Measurements from ENCODE around the gene FXYD6.
A peak's percentile ranks its signal among the peaks of the same experiment; 100 is the strongest.

Gene FXYD6

DNA sequence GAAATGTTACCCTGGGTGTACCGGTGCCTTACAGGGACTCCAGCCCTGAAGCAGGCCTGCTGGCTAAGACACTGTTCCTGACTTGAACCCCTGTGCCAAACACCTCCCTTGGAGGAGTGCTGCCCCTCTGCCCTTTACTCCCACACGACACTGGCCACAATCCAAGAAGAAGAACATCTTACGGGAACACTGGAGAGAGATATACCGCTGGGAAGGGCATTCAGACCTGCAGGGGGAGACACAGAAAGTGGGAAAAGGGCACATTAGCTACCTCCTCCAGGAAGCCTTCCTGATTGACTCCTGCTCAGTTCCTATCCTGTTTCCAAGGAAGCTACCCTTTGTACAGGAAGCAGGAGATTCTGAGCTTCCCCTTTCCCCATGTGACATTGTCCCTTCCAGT, 34.1 kb upstream of the FXYD6 start:
- no peak for DNase-seq (ENCODE audit: low spot score)

DNA sequence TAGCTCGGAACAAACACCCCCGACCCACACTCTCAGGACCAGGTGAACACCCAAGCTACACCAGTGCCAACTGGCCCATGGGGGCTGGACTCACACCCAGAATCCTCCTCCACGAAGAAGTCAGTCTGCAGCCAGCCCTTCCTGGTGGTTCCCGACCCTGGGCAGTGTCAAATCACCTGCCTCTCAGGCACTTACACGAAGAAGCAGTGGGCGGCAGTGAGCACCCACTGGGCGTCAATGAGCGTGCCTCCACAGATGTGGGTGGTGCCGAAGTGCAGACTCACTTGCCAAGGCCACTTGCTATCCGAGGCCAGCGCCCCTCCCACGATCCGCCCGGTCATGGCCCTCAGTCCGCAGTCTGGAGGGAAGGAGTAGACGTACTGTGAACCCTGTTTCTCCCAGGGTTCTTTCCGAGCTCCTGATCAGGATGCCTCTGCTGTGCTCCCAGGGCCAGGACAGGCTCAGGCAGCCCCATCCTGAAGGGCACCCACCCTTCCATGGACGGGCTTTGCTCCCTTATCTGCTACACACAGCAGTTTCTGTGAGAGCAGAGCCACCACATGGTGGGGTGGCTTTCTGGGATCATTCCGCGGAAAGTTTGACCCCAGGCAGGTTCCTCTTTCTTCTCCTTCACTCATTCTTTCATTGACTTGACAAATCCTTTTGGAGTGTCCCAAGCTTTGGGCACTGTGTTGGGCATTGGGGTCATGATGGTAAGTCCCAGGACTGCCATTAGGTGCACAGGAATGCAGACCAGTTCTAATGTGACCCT, 33.3 kb upstream of the FXYD6 start:
- DNase-seq (ENCODE audit: low spot score), result no peak

DNA sequence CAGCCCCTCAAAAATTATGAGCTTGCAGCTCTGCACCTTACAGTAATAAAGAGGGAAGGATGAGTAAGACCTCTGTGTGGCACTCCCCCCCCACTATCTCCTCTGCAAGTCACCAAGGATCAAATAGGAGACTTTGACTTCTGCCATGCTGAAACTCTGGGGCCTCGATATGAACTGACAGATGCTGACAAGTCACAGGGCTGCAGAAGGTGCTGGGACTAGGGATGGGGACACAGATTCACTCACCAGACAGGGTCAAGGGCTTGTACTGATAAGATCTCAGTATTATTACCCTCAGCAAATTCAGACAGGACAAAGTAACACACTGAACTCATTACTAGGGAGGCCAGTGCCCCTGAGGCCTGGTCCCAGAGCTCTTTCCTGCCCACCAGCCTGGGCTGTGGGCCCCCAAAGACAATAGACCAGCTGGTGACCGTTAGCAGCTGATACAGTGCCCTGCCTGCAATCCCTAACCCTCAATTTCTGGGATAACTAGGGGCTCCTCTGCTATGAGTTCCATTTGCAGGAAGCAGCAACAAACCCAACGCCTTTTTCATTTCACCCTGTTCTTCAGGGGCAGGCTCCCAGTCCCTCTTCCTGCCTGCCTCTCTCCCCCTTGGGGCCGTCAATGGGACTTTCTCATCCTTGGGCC, 32.6 kb upstream of the FXYD6 start:
- DNase-seq (ENCODE audit: low spot score), result no peak

DNA sequence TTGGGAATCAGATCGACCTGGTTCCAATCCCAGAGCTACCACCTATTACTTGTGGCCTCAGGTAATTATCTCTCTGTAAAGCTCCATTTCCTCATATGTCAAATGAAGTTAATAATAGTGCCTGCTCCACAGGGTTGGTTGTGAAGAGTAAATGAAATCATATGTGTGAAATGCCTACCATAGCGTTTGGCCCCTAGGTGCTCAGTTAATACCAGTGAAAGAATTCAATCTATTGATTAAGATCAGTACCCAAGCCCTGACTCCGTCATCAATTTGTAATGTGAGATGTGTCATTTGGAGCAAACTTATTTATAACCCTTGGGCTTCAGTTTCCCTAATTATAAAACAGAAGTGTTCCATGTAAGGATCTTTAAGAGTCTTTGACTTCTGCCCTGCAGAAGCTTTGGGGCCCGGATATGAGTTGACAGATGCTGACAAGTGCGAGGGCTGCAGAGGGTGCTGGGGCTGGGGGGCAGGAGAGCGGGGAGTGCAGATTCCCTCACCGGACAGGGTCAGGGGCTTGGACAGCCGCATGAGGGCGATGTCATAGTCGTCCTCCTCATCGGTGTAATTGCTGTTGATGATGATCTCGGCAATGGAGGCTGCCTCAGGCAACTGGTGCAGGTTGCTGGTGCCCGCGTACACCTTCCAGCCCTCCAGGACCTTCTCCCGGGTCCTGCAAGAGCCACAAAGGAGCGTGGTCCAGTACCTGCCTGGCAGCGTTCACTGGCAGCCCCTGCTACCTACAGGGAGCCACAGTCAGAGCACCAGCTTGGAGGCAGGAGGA, 31.8 kb upstream of the FXYD6 start:
- DNase-seq (ENCODE audit: low spot score), result no peak

DNA sequence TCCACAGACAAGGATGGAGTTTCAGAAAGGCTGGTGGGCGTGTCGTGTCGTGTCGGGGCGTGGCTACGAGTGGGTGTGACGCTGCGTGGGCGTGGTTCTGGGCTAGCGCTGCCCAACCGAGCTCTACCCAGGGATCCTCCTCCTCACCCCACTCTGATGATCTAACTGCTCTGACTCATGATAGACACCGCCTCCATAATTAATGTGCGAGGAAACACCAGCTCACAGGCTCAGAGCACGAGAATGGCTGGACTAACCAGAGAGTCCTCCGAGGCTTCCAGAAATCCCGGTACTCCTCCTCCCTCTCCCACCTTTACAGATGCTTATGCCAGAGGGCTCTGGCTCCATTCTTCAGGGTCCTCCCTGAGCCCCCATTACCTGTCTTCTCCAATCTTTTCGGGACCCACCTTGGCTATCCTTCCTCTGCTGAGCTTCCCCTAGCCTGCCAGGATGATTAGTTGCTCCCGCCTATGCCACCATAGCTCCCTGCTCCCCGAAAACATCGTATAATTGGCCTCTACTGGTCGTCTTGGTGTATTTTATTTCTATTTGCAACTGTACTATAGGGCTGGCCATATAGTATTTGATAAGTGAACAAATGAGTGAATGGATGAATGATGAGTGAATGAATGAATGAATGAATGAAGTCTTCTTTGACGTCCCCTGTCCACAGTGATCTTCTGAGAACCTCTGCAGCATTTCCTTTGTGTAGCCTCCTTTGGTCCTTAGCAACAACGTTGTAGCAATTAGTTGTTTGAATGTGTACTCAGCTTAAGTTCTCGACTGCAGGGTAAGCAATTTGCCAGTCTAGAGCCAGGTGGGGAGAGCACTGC, 31.0 kb upstream of the FXYD6 start:
- peak; percentile 95 for DNase-seq (ENCODE audit: low spot score)

DNA sequence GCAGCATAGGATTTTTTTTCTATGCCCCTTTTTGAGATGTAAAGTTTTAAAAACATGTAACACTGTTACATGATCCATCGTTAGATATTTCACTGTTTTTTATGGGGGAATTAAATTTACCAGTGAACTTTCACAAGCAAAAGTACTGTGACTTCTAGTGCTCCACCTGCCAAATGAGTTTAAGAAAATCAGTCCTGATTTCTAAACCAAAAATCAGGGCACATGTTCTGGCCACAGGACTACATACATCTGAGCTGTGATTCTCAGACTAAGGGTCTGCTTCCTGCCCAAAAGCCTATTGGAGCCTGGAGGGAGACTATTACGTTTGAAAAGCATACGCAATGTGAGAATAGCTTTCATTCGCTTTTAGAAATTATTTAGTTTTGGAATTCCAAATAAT, 30.3 kb upstream of the FXYD6 start:
- peak; percentile 15 for DNase-seq (ENCODE audit: low spot score)

DNA sequence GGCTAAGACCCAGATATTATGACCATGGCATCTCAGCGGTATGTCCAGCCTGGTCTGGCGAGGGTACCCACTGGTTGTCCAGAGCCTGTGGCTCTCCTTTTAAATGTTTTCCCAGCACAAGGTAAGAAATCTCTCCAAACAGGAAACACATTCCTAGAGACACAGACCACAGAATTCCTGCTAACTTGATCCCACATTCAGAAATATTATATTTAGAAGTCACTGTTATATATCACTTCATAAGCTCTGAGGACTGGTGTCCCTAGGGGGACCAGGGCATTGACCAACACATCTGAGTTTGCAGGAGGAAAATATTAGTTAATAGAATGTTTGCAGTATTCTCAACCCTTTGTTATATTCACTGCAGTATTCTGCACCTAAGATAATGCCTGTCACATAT, 29.7 kb upstream of the FXYD6 start:
- no peak for DNase-seq (ENCODE audit: low spot score)

DNA sequence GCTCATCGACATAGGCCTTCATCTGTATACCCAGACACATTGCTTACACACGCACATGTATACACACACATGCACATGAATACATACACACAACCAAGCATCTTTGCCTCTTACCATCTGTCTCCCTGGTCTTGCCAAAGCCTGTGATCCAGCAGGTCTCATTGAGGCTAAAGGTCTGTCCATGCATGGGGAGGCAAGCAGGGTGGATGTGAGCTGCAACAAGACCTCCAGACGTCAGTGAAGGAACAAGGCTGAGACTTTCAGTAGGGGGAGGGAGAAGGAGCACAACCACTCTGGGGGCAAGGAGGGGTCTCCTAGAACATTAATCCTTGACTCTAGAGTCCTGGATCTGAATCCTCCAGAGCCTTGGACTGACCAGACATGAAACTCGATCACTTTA, 29.1 kb upstream of the FXYD6 start:
- no peak for DNase-seq (ENCODE audit: low spot score)

DNA sequence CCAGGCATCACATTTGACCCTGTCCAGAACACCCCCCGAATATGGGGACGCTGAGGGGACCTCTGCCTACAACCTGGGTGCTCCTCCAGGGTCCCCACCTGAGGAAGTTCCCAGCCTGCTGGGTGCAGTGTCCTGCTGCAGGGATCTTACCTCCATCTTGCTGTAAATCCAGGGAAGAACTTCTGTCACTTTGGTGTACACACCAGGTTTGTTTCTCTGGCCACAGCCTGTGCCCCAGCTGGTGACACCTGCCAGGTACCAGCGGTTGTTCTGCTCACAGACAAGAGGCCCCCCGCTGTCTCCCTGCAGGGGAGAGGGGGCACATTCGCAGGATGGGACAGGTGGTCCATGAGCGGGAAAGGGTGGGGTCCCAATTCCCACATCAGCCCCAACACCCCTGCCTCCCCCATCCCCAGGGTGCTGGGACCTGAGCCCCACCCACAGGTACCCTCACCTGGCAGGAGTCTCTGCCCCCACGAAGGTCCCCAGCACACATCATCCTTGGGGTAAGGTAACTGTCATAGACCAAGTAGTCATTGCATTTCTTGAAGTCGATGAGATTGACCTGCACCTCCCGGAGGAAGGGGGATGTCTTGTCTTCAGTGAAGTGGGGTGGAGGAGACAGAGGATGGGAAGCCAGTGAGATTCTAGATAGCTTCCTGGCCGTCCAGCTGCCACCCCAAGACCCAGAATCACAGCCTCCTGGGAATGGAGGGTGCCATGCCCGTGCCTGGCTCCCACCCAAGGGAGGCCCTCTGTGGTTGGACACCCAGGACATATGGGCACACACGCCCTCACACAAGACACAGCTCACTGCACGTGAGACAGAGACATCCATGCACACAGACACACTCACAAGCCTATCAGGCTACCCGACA, 27.3 kb upstream of the FXYD6 start:
- no peak for DNase-seq (ENCODE audit: low spot score)

DNA sequence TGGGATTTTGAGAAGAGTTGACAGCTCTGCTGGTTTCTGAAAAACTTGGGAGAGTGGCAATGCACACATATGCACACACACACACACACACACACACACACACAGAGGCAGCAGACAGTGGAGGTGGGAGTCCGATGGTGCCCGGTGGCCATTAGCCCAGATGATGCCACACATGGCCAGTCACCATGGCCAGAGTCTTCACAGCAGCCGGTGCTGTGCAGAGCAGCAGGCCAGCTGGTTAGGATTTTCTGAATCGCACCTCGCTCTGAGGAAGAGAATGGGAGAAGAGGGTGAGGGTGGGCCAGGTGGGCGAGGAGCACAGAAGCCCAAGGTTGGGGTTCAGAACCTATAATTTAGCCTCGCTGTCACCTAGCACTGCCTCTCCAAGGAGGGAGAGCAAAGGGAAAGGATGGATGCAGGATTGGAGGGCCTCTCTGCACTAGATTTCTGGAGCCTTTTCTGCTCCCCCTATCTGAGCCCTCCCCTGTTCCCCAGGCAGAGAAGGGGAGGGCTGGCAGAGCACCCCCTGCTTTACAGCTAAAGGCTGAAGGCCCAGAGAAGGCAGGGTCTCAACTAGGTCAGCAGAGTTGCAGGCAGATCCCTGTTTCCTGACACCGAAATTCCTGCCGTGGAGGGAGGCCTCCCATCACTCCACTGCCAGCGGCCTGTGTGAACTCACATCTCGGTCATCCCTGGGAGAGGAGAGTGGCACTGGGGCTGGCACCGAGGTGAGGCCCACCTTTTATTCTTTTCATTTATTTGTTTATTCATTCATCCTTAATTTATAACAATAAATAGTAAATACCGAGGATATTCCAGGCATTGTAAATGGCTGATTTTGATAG, 25.8 kb upstream of the FXYD6 start:
- no peak for DNase-seq (ENCODE audit: low spot score)

DNA sequence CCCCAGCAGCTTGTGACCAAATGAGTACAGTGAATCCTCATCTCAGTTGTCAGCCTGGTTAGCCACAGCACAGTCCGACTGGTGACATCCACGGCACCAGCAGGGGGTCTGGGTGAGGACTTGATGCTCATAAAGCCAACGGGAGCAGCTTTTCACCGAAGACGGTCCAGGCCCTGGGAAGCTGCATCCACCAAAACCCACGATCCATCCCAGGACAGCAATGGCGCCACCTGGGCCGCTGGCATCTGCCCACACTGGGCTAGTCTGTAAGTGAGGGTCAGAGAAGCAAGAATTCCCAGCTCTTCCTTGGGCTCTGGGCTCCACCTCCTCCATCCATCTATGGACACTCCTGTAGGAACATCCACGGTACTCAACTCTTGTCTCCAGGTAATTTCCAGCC, 25.1 kb upstream of the FXYD6 start:
- no peak for DNase-seq (ENCODE audit: low spot score)

DNA sequence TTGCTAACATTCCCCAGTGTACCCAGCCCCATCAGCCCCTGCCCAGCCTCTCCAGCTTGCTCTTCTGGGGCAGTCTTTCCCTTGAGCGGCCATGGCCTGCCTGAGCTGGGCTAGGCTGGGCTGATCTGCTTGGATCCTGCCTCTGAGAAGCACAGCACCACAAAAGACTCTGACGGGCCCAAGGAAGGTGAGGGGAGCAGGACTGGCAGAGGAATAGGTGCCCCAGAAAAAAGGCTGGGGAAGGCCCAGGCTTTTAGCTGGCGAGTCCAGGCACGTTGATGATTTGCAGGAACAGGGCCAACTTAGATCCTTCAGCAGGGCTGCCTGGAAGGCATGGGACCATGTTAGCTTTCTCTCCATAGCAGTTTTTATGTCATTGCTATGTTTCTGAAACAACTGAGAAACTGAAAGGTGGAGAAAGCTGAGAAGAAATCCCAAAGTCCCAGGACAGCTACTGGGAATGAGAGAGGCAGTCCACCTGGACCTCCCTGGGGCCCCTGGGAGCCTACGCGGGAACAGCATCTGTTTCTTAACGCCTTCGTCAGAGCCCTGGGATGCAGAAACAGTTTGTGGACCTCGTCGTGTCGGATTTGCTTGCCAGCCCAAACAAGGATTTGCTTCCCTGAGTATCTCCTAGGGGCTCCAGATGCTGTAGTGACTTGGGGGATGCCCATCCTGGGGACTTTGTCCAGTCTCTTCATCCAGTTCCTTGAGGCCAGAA, 24.4 kb upstream of the FXYD6 start:
- DNase-seq (ENCODE audit: low spot score), result no peak

DNA sequence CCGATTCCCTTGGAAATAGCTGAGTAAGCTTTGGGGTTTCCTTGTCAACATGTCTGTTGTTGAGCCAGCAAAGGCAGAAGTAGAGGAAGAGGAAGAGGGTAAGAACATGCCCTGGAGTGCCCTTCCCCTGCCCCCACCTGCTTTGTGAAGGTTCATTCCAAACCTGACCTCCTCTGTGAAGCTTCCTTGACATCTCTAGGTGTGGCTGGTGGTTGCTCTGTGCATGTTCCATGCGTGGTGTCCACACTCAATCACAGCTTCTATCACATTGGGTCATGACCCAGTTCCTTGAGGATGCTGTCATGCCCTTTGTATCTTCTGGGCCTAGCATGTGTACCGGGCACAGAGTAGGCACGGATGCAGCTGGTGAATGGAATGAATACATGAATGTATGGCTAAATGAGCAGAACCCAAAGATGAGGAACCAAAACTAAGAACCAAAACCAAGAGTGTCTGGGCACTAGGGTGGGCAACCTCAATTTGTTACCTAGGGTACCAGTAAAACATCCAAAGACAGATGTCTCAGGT, 23.7 kb upstream of the FXYD6 start:
- no peak for DNase-seq (ENCODE audit: low spot score)

DNA sequence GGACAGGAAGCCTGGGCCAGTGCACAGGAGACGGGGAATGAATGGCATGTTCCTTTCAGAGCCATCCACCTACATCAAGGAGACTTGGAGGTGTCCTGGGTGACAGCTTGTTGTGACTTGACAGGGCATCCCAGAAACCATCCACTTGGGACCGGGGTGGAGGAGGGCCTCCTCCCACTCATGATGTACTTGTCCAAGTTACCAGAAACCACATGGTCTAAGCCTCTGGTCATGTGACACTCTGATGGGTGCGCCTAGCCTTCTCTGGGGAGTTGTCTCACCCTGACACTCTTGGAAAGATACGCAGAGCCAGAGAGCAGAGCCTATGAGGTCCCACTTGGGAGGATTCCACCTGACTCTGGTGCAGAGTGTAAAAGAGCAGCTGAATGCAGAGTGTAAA, 21.6 kb upstream of the FXYD6 start:
- no peak for DNase-seq (ENCODE audit: low spot score)

DNA sequence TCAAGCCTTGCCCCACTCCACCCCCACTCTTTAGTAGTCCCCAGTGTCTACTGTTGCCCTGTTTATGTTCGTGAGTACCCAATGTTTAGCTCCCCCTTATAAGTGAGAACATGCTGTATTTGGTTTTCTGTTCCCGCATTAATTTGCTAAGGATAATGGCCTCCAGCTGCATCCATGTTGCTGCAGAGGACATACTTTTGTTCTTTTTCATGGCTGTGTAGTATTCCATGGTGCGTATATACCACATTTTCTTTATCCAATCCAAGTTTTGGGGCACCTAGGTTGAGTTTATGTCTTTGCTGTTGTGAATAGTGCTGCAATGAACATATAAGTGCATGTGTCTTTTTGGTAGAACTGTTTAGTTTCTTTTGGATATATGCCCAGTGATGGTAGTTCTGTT, 16.2 kb upstream of the FXYD6 start:
- no peak for DNase-seq (ENCODE audit: low spot score)

DNA sequence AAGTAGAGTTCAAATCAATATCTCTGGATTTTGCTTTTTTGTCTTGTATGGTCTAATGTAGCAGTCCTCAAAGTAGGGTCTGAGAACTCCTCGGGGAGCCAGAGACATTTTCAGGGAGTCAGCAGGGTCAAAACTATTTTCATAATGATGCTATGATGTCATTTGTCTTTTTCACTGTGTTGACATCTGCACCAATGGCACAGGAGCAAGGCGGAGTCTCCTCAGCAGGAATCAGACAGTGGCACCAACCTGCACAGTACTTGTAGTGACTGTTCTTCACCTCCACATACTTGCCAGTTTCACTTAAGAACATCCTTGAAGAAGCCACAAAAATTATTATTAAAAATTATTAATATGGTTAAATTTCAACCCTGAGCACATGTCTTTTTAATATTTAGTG, 14.9 kb upstream of the FXYD6 start:
- DNase-seq (ENCODE audit: low spot score), result no peak

DNA sequence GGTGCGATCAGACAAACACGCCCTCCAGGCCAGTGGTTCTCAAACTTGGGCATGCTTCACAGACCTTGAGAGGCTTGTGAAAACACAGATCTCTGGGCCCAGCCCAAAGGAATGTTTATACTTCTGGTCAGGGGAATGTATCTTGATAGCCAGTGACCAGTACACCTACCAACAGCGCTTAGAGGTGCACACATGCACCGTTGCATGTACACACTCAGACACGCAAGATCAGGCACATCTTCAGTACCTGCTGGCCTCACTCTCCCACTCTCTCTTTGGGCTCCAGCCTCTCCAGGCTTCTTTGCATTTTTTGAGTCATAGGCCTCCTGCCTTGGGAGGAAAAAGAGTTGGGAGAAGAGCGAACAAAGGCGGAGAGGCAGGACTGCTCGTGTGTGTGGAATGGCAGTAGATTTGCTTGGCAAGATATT, 11.7 kb upstream of the FXYD6 start:
- no peak for DNase-seq (ENCODE audit: low spot score)

DNA sequence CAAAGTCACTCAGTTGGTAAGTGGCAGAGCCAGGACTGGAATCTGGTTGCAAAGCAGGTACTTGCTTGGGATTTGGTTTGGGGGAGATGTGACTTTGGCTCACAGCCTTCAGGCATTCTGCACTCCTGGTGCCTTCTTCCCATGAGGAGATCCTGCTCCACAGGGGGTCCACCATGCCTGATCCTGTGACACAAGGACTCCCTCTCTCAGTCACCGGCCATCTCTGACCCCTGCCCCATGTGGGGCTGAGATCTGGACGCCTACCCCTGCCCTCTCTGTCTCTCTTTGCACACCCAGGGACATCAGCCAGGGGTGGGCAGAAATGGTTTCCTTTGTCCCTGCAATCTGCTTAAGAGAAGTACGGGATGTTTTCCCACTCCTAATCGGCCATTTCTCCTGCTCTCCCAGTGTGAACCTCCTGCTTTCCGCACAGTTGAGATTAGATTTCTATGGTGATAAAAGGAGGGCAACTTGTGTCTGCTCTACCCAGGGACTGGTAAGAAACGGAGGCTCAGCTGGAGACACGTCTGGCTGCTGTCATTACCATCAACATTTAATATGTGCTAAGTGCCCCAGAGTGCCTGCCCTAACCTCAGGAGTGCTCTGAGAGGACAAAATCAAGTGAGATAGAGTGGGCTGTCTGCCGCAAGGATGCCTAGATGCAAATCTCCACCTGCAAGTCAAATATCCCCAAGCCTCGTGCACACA, 11.1 kb upstream of the FXYD6 start:
- no peak for DNase-seq (ENCODE audit: low spot score)

DNA sequence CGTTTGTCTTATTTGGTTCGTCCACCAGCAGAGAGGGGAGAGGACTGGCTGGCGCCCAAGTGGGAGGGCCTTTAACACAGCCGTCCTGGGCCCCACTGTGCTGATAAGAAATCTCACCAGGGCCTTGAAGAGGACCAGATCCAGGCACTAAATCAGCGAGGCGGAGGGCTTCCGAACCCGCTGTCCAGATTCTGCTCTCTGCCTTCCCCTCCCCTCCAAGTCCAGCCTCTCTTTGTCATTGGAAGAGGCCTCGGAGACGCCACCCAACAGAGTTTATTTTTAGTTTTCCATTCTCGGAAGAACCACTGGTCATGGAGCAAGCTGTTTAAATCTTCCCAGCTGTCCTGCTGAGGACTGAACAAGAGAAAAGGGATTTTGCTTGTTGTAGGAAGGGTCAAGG, 9.3 kb upstream of the FXYD6 start:
- no peak for DNase-seq (ENCODE audit: low spot score)
